OCI-LY3 (cell line): ENCODE measurements around the gene NHLH1.

Experiments used
- H2AFZ ChIP-seq: fragments of 200-600, 300-600 bp; shearing (Covaris generic); 2 replicates; pipeline ENCODE4 v1.6.0; 2014; ENCODE audit warnings: antibody characterized with exemption, low read depth, low read length
- H3K27ac ChIP-seq: fragments of 200-600, 300-600 bp; sonication (generic); 2 replicates; pipeline ENCODE4 v1.5.1; 2014; ENCODE audit warnings: mild to moderate bottlenecking, low read length, moderate library complexity, mixed read lengths
- H3K27me3 ChIP-seq: fragments of 200-600, 300-600 bp; sonication (generic); 2 replicates; pipeline ENCODE4 v1.6.1; 2014; ENCODE audit warnings: low read depth, low read length, mixed read lengths
- H3K36me3 ChIP-seq: fragments of 200-600, 300-600 bp; sonication (generic); replicated peaks from 2 replicates; pipeline ENCODE3; 2014; ENCODE audit warnings: low read depth, low read length, mixed read lengths
- H3K4me1 ChIP-seq: fragments of 300-600, 200-600 bp; sonication (generic); 2 replicates; pipeline ENCODE4 v1.6.1; 2014; ENCODE audit warnings: low read length, mixed read lengths
- H3K4me2 ChIP-seq: fragments of 200-600, 300-600 bp; sonication (generic); 2 replicates; pipeline ENCODE4 v1.6.1; 2014; ENCODE audit warnings: low read length, mixed read lengths
- H3K4me3 ChIP-seq: fragments of 300-600, 200-600 bp; sonication (generic); 2 replicates; pipeline ENCODE4 v1.5.1; 2014; ENCODE audit warnings: antibody characterized with exemption, mild to moderate bottlenecking, low read length, moderate library complexity
- H3K79me2 ChIP-seq: fragments of 300-600, 200-600 bp; shearing (Covaris generic); 2 replicates; pipeline ENCODE4 v1.6.1; 2014; ENCODE audit warnings: mild to moderate bottlenecking, low read length, mixed read lengths
- H3K9ac ChIP-seq: fragments of 300-600, 200-600 bp; shearing (Covaris generic); 2 replicates; pipeline ENCODE4 v1.6.0; 2014; ENCODE audit warnings: mild to moderate bottlenecking, low read length, moderate library complexity
- H3K9me3 ChIP-seq: fragments of 200-600, 300-600 bp; shearing (Covaris generic); 2 replicates; pipeline ENCODE4 v1.6.1; 2014; ENCODE audit warnings: low read length, mixed read lengths; ENCODE audit not compliant: insufficient read depth
- H4K20me1 ChIP-seq: fragments of 200-600, 300-600 bp; sonication (generic); 2 replicates; pipeline ENCODE4 v1.6.1; 2016; ENCODE audit warnings: low read length, mixed read lengths; ENCODE audit not compliant: insufficient read depth
- CTCF ChIP-seq: fragments of 200-600, 300-600 bp; sonication (generic); IDR thresholded peaks from 2 replicates; pipeline ENCODE4 v1.5.1; 2014; ENCODE audit warnings: antibody characterized with exemption, low read length, low read depth
- EZH2phosphoT487 ChIP-seq: fragments of 200-600 bp; shearing (Covaris generic); IDR thresholded peaks from 2 replicates; pipeline ENCODE4 v1.6.1; 2018; ENCODE audit warnings: antibody characterized with exemption, mixed run types, low read depth

The NHLH1 gene

GRCh38 chr1:160405331-160405877 is 38.5 kb downstream of the NHLH1 start:
- Histone ChIP-seq H3K27ac (no peak overlapping the region), H3K9me3 (no peaks in the 10 kb centered on the region), H3K4me2 (no peak overlapping the region), H2AFZ (no peak overlapping the region), H3K79me2 (no peaks in the 10 kb centered on the region), H3K9ac (no peak overlapping the region), H3K36me3 (no peaks in the 10 kb centered on the region), H3K4me3 (no peak overlapping the region), H3K4me1 (no peaks in the 10 kb centered on the region), H3K27me3 (peaks cover 39% of the 10 kb centered on the region), H4K20me1 (no peaks in the 10 kb centered on the region)
- no peak for TF ChIP-seq EZH2phosphoT487
- TF ChIP-seq CTCF: no peak

GRCh38 chr1:160406131-160406968 is 39.5 kb downstream of the NHLH1 start:
- Histone ChIP-seq H3K4me3 (no peak overlapping the region), H3K9me3 (no peaks in the 10 kb centered on the region), H3K27me3 (peaks cover 31% of the 10 kb centered on the region)

GRCh38 chr1:160407839-160408801 is 41.2 kb downstream of the NHLH1 start:
- Histone ChIP-seq H3K9ac (no peak overlapping the region), H3K79me2 (no peaks in the 10 kb centered on the region), H3K27me3 (peaks cover 15% of the 10 kb centered on the region), H3K27ac (no peak overlapping the region), H4K20me1 (no peaks in the 10 kb centered on the region), H3K36me3 (no peaks in the 10 kb centered on the region), H3K4me2 (no peak overlapping the region), H3K4me3 (no peak overlapping the region), H3K9me3 (no peaks in the 10 kb centered on the region), H2AFZ (no peak overlapping the region), H3K4me1 (no peaks in the 10 kb centered on the region)
- TF ChIP-seq EZH2phosphoT487 (no peak), CTCF (no peak)

More at GRCh38 chr1:160406131-160406968, 39.5 kb downstream of the NHLH1 start:
- H2AFZ ChIP-seq: no peak overlapping the region
- no peaks in the 10 kb centered on the region for H4K20me1 ChIP-seq
- TF ChIP-seq EZH2phosphoT487: no peak
- no peak for TF ChIP-seq CTCF
- H3K36me3 ChIP-seq: no peaks in the 10 kb centered on the region
- no peaks in the 10 kb centered on the region for H3K79me2 ChIP-seq
- no peak overlapping the region for H3K4me2 ChIP-seq
- no peak overlapping the region for H3K9ac ChIP-seq
- H3K4me1 ChIP-seq: no peaks in the 10 kb centered on the region
- no peak overlapping the region for H3K27ac ChIP-seq

GRCh38 chr1:160408864-160409263 is 42.0 kb downstream of the NHLH1 start:
- Histone ChIP-seq H3K4me2 (no peak overlapping the region), H4K20me1 (no peaks in the 10 kb centered on the region), H3K4me1 (no peaks in the 10 kb centered on the region), H3K79me2 (no peaks in the 10 kb centered on the region), H3K9me3 (no peaks in the 10 kb centered on the region), H2AFZ (no peak overlapping the region), H3K9ac (no peak overlapping the region), H3K4me3 (no peak overlapping the region), H3K27me3 (peaks cover 7% of the 10 kb centered on the region; the same call in 1 of the 2 replicates), H3K27ac (no peak overlapping the region), H3K36me3 (no peaks in the 10 kb centered on the region)
- no peak for TF ChIP-seq CTCF
